ENCODE measurements around the gene COL3A1.

COL3A1 gene

GRCh38 chr2:188970211-188970610 is 4.0 kb upstream of the COL3A1 start:
- TF ChIP-seq, protein P1, sequence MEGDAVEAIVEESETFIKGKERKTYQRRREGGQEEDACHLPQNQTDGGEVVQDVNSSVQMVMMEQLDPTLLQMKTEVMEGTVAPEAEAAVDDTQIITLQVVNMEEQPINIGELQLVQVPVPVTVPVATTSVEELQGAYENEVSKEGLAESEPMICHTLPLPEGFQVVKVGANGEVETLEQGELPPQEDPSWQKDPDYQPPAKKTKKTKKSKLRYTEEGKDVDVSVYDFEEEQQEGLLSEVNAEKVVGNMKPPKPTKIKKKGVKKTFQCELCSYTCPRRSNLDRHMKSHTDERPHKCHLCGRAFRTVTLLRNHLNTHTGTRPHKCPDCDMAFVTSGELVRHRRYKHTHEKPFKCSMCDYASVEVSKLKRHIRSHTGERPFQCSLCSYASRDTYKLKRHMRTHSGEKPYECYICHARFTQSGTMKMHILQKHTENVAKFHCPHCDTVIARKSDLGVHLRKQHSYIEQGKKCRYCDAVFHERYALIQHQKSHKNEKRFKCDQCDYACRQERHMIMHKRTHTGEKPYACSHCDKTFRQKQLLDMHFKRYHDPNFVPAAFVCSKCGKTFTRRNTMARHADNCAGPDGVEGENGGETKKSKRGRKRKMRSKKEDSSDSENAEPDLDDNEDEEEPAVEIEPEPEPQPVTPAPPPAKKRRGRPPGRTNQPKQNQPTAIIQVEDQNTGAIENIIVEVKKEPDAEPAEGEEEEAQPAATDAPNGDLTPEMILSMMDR (IDR thresholded peaks at IDR 0.05; ENCODE audit: low read depth, low read length, missing control alignments), result no peak
- DNase-seq (ENCODE audit: extremely low read depth, low read depth), result no peak
- H3K4me3 ChIP-seq (replicated peaks; ENCODE audit: low read depth, low read length), result no peak overlapping the region

GRCh38 chr2:188971432-188971861 is 2.7 kb upstream of the COL3A1 start:
- DNase-seq (ENCODE audit: extremely low read depth, low read depth), result no peak
- H3K4me3 ChIP-seq (replicated peaks; ENCODE audit: low read depth, low read length), result no peak overlapping the region
- TF ChIP-seq, protein P1 (IDR thresholded peaks at IDR 0.05; ENCODE audit: low read depth, low read length, missing control alignments), result no peak

DNA sequence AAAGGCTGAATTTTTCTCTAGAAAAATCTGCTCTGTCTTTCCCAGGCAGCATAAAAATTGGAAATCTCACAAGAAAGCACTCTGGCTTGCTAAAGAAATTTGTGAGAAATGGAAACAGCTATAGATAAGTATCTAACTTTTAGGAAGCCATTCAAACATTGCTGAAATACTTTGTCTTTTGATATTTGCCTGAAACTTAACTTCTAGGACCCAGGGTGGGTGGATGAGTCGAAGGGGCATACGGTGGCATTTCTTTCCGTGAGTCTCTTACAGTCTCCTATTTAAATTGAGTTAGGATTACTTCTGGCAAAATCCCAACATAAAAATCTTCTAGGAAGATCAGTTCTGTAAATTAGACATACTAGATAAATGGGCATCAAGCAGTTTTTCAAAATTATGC is 532 bp upstream of the COL3A1 start:
- no peak for DNase-seq (ENCODE audit: extremely low read depth, low read depth)

DNA sequence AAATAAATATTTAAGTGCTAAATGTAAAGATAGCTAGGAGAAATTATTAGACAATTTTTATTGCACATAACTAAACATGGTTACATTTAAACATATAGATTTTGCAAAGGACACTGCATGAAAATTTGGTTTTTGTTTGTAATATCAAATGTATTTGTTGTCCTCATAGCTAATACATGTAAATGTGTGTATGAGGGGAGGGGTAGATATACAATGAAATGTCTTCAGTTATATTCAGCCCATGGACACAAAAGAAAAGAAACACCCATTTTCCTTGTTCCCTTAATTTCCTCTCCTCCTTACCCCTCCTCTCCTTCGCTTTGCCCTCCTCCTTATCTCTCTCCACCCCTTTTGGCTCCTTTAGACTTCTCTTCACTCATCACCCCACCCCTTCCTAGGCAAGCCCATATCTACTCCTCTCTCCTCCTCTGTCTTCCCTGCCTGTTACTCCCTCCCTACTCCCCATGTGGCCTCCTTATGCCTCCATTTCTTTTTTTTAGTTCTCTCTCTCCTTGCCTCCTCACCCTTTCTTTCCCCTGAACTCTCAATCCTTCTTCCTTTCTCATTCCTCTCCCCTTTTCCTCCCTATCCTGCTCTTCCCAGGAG is 1.4 kb downstream of the COL3A1 start:
- peak; percentile 95 for DNase-seq (ENCODE audit: extremely low read depth, low read depth)
- peak overlapping the region; percentile 74 for H3K4me3 ChIP-seq (replicated peaks; ENCODE audit: low read depth, low read length)
- TF ChIP-seq, protein P1 (IDR thresholded peaks at IDR 0.05; ENCODE audit: low read depth, low read length, missing control alignments), result no peak

More for the DNA sequence above, 532 bp upstream of the COL3A1 start:
- TF ChIP-seq, protein P1 (IDR thresholded peaks at IDR 0.05; ENCODE audit: low read depth, low read length, missing control alignments), result no peak
- H3K4me3 ChIP-seq (replicated peaks; ENCODE audit: low read depth, low read length), result peak overlapping the region; percentile 74

- TF ChIP-seq, protein P1 (IDR thresholded peaks at IDR 0.05; ENCODE audit: low read depth, low read length, missing control alignments), result peak; percentile 49
- peak overlapping the region; percentile 74 for H3K4me3 ChIP-seq (replicated peaks; ENCODE audit: low read depth, low read length)
- DNase-seq (ENCODE audit: extremely low read depth, low read depth), result no peak
Observed at GRCh38 chr2:188976545-188977268, 2.5 kb downstream of the COL3A1 start.

GRCh38 chr2:188977317-188977716 is 3.1 kb downstream of the COL3A1 start:
- no peak for DNase-seq (ENCODE audit: extremely low read depth, low read depth)
- TF ChIP-seq, protein P1 (IDR thresholded peaks at IDR 0.05; ENCODE audit: low read depth, low read length, missing control alignments), result no peak
- peak overlapping the region; percentile 74 for H3K4me3 ChIP-seq (replicated peaks; ENCODE audit: low read depth, low read length)
